Measurements from ENCODE around the gene ESR2.
"Not testable (repeated sequence)": the region's sequence is repeated elsewhere in the genome, so short reads cannot be mapped to it uniquely, and the experiment has no call there.

Gene ESR2

GRCh38 chr14:64126548-64126947 is 167.6 kb downstream of the ESR2 start:
- no peak for DNase-seq (ENCODE audit: low read depth)

DNA sequence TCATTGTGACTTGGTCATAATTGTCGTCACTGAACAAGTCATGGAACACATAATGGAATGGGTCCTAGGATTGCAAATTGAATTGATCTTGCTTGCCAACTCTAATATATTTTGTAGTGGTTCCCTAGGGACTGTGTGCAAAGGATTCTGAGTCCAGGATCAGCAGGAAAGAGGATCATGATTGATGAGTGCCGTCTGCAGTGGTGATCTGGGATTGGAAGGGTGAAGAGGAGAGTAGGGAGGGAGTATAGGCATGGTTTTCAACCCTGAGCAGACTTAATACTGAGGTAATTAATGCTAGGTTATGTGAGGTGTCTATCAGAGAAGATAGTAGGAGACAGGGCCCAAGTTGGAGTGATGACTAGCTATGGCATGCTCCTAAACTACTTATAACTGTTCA is 168.9 kb downstream of the ESR2 start:
- DNase-seq (ENCODE audit: low read depth), result no peak

DNA sequence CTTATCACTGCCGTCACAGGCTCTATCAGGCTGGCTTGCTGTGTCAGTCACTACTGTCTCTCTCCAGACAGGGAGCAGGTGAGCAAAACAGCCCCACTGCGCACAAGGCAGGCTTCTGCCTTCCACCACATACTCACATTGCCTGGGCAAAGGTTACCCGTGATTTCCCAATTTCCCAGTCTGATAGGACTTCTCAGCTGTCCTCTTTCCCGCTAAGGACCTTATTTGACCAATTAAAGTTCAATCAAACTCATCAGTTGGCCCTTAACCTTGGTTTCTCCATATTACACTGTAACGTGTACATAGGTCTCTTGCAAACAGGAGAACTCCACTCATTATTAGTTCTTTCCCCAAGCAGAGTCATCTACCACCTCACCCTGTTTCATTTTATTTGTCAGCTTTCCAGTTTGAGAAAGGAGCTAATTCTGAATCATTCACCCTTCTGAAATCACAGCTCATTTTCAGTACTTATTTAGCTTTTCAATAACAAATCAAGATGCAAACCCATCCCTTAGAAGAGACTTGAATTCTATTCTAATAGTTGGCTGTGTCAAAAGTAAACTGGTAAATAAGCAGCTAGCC is 170.8 kb downstream of the ESR2 start:
- no peak for DNase-seq (ENCODE audit: low read depth)

- DNase-seq (ENCODE audit: low read depth), result no peak
These were observed 174.2 kb downstream of the ESR2 start for GRCh38 chr14:64119980-64120379.

GRCh38 chr14:64119500-64119899 is 174.7 kb downstream of the ESR2 start:
- no peak for DNase-seq (ENCODE audit: low read depth)

DNA sequence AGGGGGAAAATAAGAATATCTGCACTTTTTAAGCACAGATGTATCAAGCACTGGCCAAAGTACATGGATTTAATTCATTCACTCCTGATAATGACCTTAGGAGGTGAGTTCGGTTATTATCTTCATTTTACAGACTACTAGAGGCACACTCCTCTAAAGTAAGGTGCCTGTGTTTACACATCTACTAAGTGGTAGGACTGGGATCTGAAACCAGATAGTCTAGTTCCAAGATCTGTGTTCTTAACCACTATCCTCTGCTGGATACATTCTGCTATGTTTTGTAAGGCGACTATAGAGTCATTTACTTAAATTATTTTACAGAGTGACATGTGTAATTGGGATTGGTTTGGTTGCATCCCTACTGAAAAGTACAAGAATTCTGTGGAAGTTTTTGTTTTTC is 175.3 kb downstream of the ESR2 start:
- no peak for DNase-seq (ENCODE audit: low read depth)

DNA sequence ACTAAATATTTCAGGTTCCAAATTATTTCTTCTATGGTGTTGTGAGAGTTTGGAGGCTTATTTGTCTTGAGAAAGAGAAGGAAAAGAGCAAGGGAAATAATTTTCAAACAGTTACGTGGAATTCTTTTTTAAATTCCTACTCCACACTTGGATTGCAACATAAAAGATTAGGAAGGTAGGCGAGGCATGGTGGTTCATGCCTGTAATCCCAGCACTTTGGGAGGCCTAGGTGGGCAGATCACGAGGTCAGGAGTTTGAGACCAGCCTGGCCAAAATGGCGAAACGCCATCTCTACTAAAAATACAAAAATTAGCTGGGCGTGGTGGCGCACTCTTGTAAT is 175.8 kb downstream of the ESR2 start:
- DNase-seq (ENCODE audit: low read depth), result not testable (repeated sequence)

- no peak for DNase-seq (ENCODE audit: low read depth)
These were observed 176.3 kb downstream of the ESR2 start for GRCh38 chr14:64117671-64118402.

DNA sequence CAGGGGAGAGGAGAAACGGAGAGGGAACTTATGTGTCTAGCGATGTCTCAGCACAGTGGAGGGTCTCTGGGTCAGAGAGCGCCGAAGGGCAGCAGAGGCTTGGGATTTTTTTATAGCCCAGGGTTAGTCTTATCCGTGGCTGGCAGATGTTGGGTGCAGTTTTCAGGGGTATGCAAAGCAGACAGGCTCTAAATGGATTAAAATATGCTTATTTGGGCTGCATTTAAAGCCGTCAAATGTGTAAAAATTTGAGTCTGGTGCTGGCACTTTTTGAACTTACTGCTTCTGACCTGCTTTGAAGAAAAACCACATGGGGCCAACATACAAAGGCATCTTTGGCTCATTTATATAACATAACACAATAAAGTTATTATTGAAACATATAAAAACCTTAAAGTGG is 178.8 kb downstream of the ESR2 start:
- no peak for DNase-seq (ENCODE audit: low read depth)

DNA sequence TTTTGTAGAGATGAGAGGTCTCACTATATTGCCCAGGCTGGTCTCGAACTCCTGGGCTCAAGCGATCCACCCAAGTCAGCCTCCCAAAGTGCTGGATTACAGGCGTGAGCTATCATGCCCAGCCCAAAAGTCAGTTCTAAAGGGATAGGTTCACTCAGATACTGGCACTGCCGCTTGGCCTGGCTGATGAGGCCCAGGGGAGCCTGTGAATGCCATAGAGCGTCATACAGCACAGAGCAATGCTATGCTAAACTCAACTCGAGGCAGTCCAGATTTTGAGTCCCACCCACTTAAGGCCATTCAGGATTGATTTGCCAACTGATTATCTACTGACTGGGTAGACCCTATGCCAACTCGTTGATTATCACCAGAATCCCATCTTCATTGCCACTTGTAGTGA is 179.4 kb downstream of the ESR2 start:
- no peak for DNase-seq (ENCODE audit: low read depth)

DNA sequence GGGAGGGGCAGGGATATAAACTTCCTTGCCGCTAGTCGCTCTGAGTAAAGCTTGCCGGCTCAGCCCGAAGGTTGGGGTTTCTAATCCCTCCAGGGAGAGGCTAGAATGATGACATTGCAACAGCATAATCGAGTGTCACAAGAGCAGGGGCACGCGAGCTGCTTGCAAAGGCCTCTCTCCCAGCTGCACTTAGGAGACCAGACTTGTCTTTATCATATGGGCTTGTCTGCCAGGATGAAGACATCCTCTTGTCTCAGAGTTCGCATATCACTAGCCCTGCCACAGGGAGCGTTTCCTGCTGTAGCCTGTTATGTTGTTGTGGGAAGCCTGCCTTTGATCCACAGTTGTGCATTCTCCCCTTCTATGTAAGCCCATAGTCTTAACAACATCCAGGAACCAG is 180.0 kb downstream of the ESR2 start:
- DNase-seq (ENCODE audit: low read depth), result no peak

GRCh38 chr14:64112867-64113678 is 181.1 kb downstream of the ESR2 start:
- no peak for DNase-seq (ENCODE audit: low read depth)

GRCh38 chr14:64110802-64111201 is 183.4 kb downstream of the ESR2 start:
- no peak for DNase-seq (ENCODE audit: low read depth)

- DNase-seq (ENCODE audit: low read depth), result no peak
These were observed 184.2 kb downstream of the ESR2 start for GRCh38 chr14:64109819-64110554.

GRCh38 chr14:64107438-64107837 is 186.7 kb downstream of the ESR2 start:
- DNase-seq (ENCODE audit: low read depth), result no peak

- DNase-seq (ENCODE audit: low read depth), result no peak
These were observed 196.1 kb downstream of the ESR2 start for GRCh38 chr14:64098120-64098519.

- no peak for DNase-seq (ENCODE audit: low read depth)
These were observed 198.6 kb downstream of the ESR2 start for GRCh38 chr14:64095620-64096019.

DNA sequence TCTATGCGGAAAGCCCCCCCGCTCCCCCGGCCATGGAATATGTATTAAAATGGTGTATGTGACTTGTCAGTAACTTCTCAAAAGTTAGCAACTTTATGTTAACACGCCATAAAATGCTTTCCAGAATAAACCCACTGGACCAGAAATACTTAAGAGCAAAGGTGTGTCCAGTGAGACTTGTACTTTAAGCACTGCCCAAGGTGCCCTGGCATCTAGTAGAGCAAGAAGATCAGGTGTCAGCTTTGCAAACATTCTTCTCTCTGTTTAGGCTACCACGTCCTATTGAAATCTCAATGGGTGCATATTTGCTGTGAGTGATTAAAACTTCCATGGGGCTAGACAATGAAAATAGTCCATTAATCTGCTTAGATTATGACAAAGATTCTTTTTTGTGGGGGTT is 201.2 kb downstream of the ESR2 start:
- no peak for DNase-seq (ENCODE audit: low read depth)

DNA sequence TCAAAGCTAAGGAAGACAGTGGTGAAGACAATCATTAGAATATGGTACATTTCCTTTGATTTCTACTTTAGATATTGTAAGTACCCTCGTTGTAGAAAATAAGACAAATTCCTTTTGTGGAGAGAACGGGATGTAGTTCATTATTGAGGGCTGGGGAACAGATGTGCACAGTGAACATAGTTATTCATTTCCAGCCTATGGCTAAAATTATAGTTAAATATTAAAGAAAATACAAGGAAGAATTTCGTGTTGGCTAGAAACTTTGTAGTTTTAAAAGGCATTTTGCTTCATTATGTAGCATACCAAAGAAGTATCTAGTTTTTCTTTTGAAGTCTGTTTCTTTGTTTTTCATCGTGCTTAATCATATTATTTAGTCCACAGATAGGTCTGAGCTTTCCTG is 201.8 kb downstream of the ESR2 start:
- no peak for DNase-seq (ENCODE audit: low read depth)

GRCh38 chr14:64091217-64091616 is 203.0 kb downstream of the ESR2 start:
- no peak for DNase-seq (ENCODE audit: low read depth)

DNA sequence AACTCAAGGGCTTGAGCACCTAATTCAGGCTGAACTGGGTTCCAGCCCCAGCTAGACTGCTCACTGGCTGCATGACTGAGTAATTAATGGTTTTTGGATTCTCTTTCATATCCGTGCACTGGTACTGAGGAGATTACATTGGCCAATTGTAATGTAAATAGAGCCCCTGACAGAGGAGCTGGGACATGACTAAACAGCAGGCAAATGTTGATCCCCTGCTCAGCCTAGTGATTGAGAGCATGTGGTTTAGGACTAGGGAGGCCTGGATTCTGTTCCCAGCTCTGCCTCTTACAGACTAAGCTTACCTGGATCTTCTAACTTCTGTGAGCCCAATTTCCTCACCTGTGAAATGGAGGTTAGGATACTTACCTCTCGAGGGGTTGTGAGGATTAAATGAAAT is 204.3 kb downstream of the ESR2 start:
- DNase-seq (ENCODE audit: low read depth), result no peak

GRCh38 chr14:64088647-64088964 is 205.6 kb downstream of the ESR2 start:
- no peak for DNase-seq (ENCODE audit: low read depth)

GRCh38 chr14:64082837-64083236 is 211.3 kb downstream of the ESR2 start:
- DNase-seq (ENCODE audit: low read depth), result no peak
